Measurements from ENCODE around the gene NIT1. TPM values are rescaled to one million over a fixed set of nuclear protein-coding genes. Genes with fewer than 3 reads are reported as not detected.

NIT1 gene
- total and polyA plus RNA-seq, 9 of the 15 experiments (the other 6 are each of a cell fraction or from before 2014, with no cell fraction given), result 18.4 to 76.0 (median 33.7) TPM

GRCh38 chr1:161140755-161141400, 23.0 kb downstream of the NIT1 start:
- no peaks in the 10 kb centered on the region for H3K9me3 ChIP-seq (replicated peaks; ENCODE audit: control insufficient read depth, insufficient read depth, low read depth, low read length)
- no peak overlapping the region for H3K4me3 ChIP-seq
- H3K79me2 ChIP-seq (ENCODE audit: control insufficient read depth, insufficient read depth, low read length), result no peaks in the 10 kb centered on the region
- 89% methylated on average over 29 of the region's 29 CpGs for WGBS (ENCODE audit: insufficient coverage, low coverage, missing lambda C conversion rate)
- no peak overlapping the region for H3K27ac ChIP-seq (ENCODE audit: extremely low read depth, low read depth, low read length)
- in situ Hi-C loops (cut with MboI) (no loop called here), intact Hi-C loops (cut with micrococcal nuclease) (no loop called here)
- CTCF ChIA-PET (ENCODE audit: low intra/inter-chr PET ratio), result interaction anchor here (2.1 kb wide), 1 partner anchor 144 kb away, joined by 8 read pairs; no protein-coding TSS in a partner anchor
- BruUV-seq (replicated peaks), result no TSS peak
- DNase-seq (ENCODE audit: extremely low read depth in 1 of 4, low spot score in 3 of 4), result no peak
- no peak for FAIRE-seq
- POLR2A ChIA-PET, result interaction anchor here (0.7 to 1.5 kb wide), 3 partner anchors 8 to 218 kb away, joined by 3 to 5 read pairs (median 3); partner anchors contain the start of gene UFC1
- H3K9ac ChIP-seq (ENCODE audit: insufficient read depth in 1 of 2, low read depth in 2 of 2, low read length in 2 of 2), result no peak overlapping the region; a peak in 1 of 4 replicates
- H3K4me1 ChIP-seq (replicated peaks in 1 of 2; ENCODE audit: control insufficient read depth in 2 of 2, insufficient read depth in 2 of 2, low read length in 2 of 2), result peaks cover 0 to 4% of the 10 kb centered on the region in 2 experiments; a peak in 3 of 5 replicates
- no peak overlapping the region for H2AFZ ChIP-seq (ENCODE audit: low read depth, low read length)
- H3K27me3 ChIP-seq (ENCODE audit: control insufficient read depth in 2 of 2, insufficient read depth in 2 of 2, low read length in 2 of 2), result no peaks in the 10 kb centered on the region
- H4K20me1 ChIP-seq (replicated peaks; ENCODE audit: control insufficient read depth, insufficient read depth, low read length), result no peaks in the 10 kb centered on the region
- H3K36me3 ChIP-seq (ENCODE audit: control insufficient read depth, insufficient read depth, low read length), result no peaks in the 10 kb centered on the region
- H3K4me2 ChIP-seq (ENCODE audit: insufficient read depth, low read length), result no peak overlapping the region
- ATAC-seq, result no peak
- no peak for TF ChIP-seq NUFIP1 (IDR thresholded peaks at IDR 0.05; ENCODE audit: partially characterized antibody)
- 0 out of 2 replicates have a peak, but pooled peaks have one; percentile 16 for TF ChIP-seq POLR2G (IDR thresholded peaks at IDR 0.05; ENCODE audit: low read depth, low read length)
- no peaks in the 10 kb centered on the region for H3K9me1 ChIP-seq (ENCODE audit: control insufficient read depth, insufficient read depth, low read length)

DNA sequence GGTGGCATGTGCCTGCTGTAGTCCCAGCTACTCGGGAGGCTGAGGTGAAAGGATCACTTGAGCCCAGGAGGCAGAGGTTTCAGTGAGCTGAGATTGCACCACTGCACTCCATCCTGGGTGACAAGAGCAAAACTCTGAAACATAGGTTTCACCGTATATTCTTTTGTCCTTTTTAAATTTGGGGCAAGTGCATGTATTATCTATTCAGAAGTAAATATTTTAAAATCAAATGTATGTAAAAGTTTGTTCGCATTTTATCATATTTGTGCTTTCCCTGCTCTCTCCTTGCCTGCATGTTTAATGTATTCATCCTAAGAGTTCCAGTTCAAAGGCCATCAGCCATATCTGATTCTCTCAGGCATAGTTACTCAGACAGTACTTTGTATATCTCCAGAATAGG, 27.9 kb downstream of the NIT1 start:
- DNase-seq (ENCODE audit: extremely low read depth in 1 of 4, low spot score in 3 of 4), result no peak
- no peak overlapping the region for H3K9ac ChIP-seq (ENCODE audit: insufficient read depth in 1 of 2, low read depth in 2 of 2, low read length in 2 of 2)
- H3K27me3 ChIP-seq (ENCODE audit: control insufficient read depth in 2 of 2, insufficient read depth in 2 of 2, low read length in 2 of 2), result no peaks in the 10 kb centered on the region
- no peaks in the 10 kb centered on the region for H3K9me1 ChIP-seq (ENCODE audit: control insufficient read depth, insufficient read depth, low read length)
- no peaks in the 10 kb centered on the region for H3K36me3 ChIP-seq (ENCODE audit: control insufficient read depth, insufficient read depth, low read length)
- no TSS peak for BruUV-seq (replicated peaks)
- no peaks in the 10 kb centered on the region for H4K20me1 ChIP-seq (replicated peaks; ENCODE audit: control insufficient read depth, insufficient read depth, low read length)
- ChIA-PET CTCF (ENCODE audit: low intra/inter-chr PET ratio) (no interaction called here), POLR2A (interaction anchor here (0.6 kb wide), 2 partner anchors 14 to 194 kb away, joined by 3 read pairs; partner anchors contain the start of gene USP21)
- H3K4me3 ChIP-seq, result no peak overlapping the region
- no peak for ATAC-seq
- intact Hi-C loops (cut with micrococcal nuclease), result no loop called here
- no peak overlapping the region for H3K4me2 ChIP-seq (ENCODE audit: insufficient read depth, low read length)
- TF ChIP-seq ZSCAN32 (CRISPR knock-in tag; IDR thresholded peaks at IDR 0.05) (no peak), BRF2 (IDR thresholded peaks at IDR 0.05; ENCODE audit: borderline replicate concordance, insufficient read depth, insufficient read length) (no peak), STAT5A (IDR thresholded peaks at IDR 0.05; ENCODE audit: borderline replicate concordance, low read length) (no peak)
- TF ChIP-seq, protein P1, sequence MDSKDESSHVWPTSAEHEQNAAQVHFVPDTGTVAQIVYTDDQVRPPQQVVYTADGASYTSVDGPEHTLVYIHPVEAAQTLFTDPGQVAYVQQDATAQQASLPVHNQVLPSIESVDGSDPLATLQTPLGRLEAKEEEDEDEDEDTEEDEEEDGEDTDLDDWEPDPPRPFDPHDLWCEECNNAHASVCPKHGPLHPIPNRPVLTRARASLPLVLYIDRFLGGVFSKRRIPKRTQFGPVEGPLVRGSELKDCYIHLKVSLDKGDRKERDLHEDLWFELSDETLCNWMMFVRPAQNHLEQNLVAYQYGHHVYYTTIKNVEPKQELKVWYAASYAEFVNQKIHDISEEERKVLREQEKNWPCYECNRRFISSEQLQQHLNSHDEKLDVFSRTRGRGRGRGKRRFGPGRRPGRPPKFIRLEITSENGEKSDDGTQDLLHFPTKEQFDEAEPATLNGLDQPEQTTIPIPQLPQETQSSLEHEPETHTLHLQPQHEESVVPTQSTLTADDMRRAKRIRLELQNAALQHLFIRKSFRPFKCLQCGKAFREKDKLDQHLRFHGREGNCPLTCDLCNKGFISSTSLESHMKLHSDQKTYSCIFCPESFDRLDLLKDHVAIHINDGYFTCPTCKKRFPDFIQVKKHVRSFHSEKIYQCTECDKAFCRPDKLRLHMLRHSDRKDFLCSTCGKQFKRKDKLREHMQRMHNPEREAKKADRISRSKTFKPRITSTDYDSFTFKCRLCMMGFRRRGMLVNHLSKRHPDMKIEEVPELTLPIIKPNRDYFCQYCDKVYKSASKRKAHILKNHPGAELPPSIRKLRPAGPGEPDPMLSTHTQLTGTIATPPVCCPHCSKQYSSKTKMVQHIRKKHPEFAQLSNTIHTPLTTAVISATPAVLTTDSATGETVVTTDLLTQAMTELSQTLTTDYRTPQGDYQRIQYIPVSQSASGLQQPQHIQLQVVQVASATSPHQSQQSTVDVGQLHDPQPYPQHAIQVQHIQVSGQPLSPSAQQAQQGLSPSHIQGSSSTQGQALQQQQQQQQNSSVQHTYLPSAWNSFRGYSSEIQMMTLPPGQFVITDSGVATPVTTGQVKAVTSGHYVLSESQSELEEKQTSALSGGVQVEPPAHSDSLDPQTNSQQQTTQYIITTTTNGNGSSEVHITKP (IDR thresholded peaks at IDR 0.05; ENCODE audit: partially characterized antibody), result peak; percentile 79
- in situ Hi-C loops (cut with MboI), result no loop called here
- no peaks in the 10 kb centered on the region for H3K79me2 ChIP-seq (ENCODE audit: control insufficient read depth, insufficient read depth, low read length)
- H3K9me3 ChIP-seq (replicated peaks; ENCODE audit: control insufficient read depth, insufficient read depth, low read depth, low read length), result no peaks in the 10 kb centered on the region
- H3K27ac ChIP-seq (ENCODE audit: extremely low read depth, low read depth, low read length), result no peak overlapping the region
- no peak for FAIRE-seq
- 21% methylated on average over 3 of the region's 3 CpGs for WGBS (ENCODE audit: insufficient coverage, low coverage, missing lambda C conversion rate)
- H3K4me1 ChIP-seq (replicated peaks in 1 of 2; ENCODE audit: control insufficient read depth in 2 of 2, insufficient read depth in 2 of 2, low read length in 2 of 2), result peaks cover 0 to 4% of the 10 kb centered on the region in 2 experiments; a peak in 2 of 5 replicates
- H2AFZ ChIP-seq (ENCODE audit: low read depth, low read length), result no peak overlapping the region

All from K562 (cell line).